PFSK-1 (cell line): ENCODE measurements around the gene IL6ST.

Source experiments
- POLR2AphosphoS5 ChIP-seq: IDR thresholded peaks from 2 replicates; pipeline ENCODE4 v1.6.1; 2012; ENCODE audit warnings: low read depth, mild to moderate bottlenecking, control low read depth, low read length, moderate library complexity
- SIN3A ChIP-seq: IDR thresholded peaks from 2 replicates; pipeline ENCODE4 v1.6.1; 2012; ENCODE audit warnings: mild to moderate bottlenecking, low read length, moderate library complexity, borderline replicate concordance; ENCODE audit not compliant: insufficient read depth

DNA sequence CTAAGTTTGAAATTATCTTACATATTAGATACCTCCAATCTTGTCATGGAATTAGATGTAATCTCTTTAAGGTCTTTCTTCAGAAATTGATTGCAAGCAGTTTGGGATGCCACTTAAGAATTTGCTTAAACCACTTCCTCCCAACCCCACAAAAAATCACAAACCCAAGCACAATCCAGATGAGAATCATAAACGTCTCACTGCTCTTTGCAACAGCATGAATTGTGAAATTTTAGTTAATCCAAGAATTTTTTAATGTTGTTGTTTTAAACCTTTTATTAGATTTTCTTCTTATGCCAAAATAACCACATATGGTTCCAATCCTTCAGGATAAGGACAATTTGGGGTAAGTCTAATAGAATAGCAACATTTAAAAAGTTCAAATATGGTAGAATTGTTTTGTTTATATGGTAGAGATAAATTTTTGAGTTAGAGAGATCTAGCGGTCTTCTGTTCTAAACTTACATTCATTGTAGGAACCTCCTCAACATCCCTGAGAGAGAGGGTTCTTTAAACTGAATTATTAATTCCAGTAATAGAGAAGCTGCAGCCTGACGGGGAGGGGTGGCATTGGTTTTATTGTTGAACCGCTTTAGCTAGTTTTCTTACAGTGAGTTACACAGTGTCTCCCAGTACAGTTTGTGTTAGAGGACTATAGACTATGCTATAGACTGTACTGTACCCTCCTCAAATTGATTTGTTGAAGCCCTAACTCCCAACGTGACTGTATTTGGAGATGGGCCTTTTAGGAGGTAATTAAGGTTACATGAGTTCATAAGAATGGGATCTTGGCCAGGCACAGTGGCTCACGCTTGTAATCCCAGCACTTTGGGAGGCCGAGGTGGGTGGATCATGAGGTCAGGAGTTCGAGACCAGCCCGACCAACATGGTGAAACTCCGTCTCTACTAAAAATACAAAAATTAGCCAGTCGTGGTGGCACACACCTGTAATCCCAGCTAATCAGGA, 24.8 kb upstream of the IL6ST start:
- TF ChIP-seq SIN3A = no peak
- no peak for TF ChIP-seq POLR2AphosphoS5
